Measurements from ENCODE around the gene MGA.

Gene MGA

GRCh38 chr15:41683955-41684354, 23.8 kb downstream of the MGA start:
- no peak for TF ChIP-seq CTCF (IDR thresholded peaks at IDR 0.05; ENCODE audit: control insufficient read depth, insufficient read depth, low read depth, low read length, missing control alignments)
- H3K4me3 ChIP-seq (ENCODE audit: control insufficient read depth, low read depth, low read length) = no peak overlapping the region
- no peak for DNase-seq (ENCODE audit: low read depth)

GRCh38 chr15:41688671-41689070, 28.5 kb downstream of the MGA start:
- no peak overlapping the region for H3K4me3 ChIP-seq (ENCODE audit: control insufficient read depth, low read depth, low read length)
- no peak for TF ChIP-seq CTCF (IDR thresholded peaks at IDR 0.05; ENCODE audit: control insufficient read depth, insufficient read depth, low read depth, low read length, missing control alignments)
- no peak for DNase-seq (ENCODE audit: low read depth)

- no peak for DNase-seq (ENCODE audit: low read depth)
- H3K4me3 ChIP-seq (ENCODE audit: control insufficient read depth, low read depth, low read length) = no peak overlapping the region
- no peak for TF ChIP-seq CTCF (IDR thresholded peaks at IDR 0.05; ENCODE audit: control insufficient read depth, insufficient read depth, low read depth, low read length, missing control alignments)
Observed at GRCh38 chr15:41689083-41689482, 28.9 kb downstream of the MGA start.

- no peak overlapping the region for H3K4me3 ChIP-seq (ENCODE audit: control insufficient read depth, low read depth, low read length)
- TF ChIP-seq CTCF (IDR thresholded peaks at IDR 0.05; ENCODE audit: control insufficient read depth, insufficient read depth, low read depth, low read length, missing control alignments) = no peak
- no peak for DNase-seq (ENCODE audit: low read depth)
Observed at GRCh38 chr15:41689834-41690233, 29.6 kb downstream of the MGA start.

GRCh38 chr15:41690636-41691035, 30.4 kb downstream of the MGA start:
- DNase-seq (ENCODE audit: low read depth) = no peak
- no peak for TF ChIP-seq CTCF (IDR thresholded peaks at IDR 0.05; ENCODE audit: control insufficient read depth, insufficient read depth, low read depth, low read length, missing control alignments)
- no peak overlapping the region for H3K4me3 ChIP-seq (ENCODE audit: control insufficient read depth, low read depth, low read length)

GRCh38 chr15:41691471-41691870, 31.3 kb downstream of the MGA start:
- no peak for TF ChIP-seq CTCF (IDR thresholded peaks at IDR 0.05; ENCODE audit: control insufficient read depth, insufficient read depth, low read depth, low read length, missing control alignments)
- no peak overlapping the region for H3K4me3 ChIP-seq (ENCODE audit: control insufficient read depth, low read depth, low read length)
- no peak for DNase-seq (ENCODE audit: low read depth)

GRCh38 chr15:41692049-41692448, 31.8 kb downstream of the MGA start:
- TF ChIP-seq CTCF (IDR thresholded peaks at IDR 0.05; ENCODE audit: control insufficient read depth, insufficient read depth, low read depth, low read length, missing control alignments) = no peak
- no peak overlapping the region for H3K4me3 ChIP-seq (ENCODE audit: control insufficient read depth, low read depth, low read length)
- no peak for DNase-seq (ENCODE audit: low read depth)

All from AG09309 (cell line).